HG03280 (cell line): Measurements from ENCODE around the gene PRSS27.
"Not testable (repeated sequence)": the region's sequence is repeated elsewhere in the genome, so short reads cannot be mapped to it uniquely, and the experiment has no call there.

Experiments used
- ATAC-seq: cut with Tn5 transposase; IDR thresholded peaks from one replicate; pipeline ENCODE4 v1.9.1; 2021; ENCODE audit warnings: mild to moderate bottlenecking, moderate library complexity; ENCODE audit not compliant: unreplicated experiment

PRSS27 gene

DNA sequence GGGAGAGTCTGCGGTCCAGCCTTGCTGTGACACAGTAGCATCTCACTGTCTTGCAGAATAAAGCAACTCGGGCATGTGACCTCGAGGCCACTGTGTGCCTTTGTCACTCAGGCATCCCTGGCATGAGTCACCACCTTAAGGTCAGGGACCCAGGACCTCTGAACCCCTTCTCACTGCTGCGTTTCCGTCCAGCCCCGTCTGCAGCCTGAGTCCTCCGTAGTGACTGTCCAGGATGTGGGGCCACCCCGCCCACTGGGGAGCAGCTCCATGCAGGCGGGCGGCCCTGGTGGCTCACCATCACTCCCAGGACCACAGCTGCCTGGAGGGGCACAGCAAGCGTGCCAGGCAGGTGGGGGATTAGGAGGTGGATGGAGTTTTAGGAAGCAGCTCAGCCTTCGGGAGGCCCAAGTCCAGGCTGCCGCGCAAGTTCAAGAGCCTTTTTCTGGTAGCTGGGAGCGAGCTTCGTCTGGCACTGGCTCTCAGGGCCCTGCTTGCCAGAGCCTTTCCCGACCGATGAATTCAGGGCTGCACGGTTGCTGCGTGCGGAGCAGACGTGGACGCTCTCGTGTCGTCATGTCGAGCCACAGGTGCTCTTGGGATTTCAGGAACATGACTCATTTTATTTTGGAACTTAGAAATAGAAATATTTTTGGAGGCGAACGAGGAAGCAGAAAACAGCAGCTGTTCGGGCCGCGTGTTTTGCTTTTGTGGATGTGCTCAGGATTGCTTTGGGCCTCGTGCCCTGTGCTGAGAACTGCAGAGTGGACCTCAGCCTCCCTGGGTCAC, 20.9 kb downstream of the PRSS27 start:
- no peak for ATAC-seq

DNA sequence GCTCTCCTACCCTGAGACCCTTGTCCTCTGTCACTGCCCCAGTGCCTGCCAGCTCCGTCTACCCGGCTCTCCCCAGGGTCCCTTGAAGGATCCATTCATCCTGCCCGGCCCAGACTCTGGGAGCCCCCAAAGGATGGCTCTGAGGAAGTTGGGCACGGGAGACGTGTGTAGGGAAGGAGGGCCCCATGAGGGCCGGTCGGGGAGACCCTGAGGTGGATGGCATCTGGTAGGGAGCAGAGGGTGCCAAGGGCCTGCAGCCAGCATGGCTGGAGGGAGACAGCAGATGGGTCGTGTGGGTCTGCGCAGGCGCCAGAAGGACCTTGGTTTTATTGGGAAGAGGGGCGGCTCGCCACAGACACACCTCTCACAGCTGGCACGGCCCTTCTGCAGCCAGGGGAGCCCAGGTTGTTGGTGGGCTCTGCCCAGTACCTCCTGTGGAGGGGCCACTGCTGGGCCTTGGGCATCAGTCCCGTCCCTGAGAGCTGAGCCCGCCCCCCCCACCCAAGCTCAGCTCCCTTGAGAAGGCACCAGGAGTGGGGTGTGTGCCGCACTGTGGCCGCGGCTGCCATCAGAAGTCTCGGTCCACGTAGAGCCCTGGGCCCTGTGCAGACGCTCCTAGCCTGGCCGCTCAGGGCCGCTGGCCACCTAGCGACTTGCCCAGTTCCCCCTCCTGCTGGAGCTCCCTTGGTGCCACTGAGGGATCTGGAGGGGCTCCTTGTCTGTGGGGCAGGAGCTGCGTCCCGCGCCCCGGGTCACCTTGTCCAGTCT, 21.7 kb downstream of the PRSS27 start:
- ATAC-seq, result no peak

DNA sequence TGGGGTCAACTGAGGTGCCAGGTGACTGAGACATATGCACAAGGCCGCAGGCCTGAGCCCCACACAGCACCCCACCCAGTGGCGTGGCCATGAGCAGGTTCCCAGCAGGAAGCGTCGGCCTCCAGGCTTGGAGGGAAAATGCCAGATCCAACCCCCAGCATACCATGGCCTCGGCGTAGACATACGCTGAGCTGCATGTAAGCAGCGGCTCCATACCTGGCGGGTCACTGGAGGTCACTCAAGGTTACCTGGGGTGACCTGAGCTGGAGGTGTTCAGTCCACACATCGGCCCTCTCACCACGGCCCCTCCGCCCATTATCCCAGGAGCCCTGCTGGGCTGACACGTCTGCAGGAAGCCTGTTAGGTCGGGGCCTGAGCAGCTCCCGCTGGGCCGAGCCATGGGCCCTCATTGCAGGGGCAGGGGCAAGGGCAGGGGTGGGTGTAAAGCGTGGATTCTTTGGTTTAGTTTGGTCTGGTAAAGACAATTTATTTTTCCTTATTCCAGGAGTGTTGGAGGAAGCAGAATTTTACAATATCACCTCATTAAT, 22.5 kb downstream of the PRSS27 start:
- ATAC-seq, result no peak

DNA sequence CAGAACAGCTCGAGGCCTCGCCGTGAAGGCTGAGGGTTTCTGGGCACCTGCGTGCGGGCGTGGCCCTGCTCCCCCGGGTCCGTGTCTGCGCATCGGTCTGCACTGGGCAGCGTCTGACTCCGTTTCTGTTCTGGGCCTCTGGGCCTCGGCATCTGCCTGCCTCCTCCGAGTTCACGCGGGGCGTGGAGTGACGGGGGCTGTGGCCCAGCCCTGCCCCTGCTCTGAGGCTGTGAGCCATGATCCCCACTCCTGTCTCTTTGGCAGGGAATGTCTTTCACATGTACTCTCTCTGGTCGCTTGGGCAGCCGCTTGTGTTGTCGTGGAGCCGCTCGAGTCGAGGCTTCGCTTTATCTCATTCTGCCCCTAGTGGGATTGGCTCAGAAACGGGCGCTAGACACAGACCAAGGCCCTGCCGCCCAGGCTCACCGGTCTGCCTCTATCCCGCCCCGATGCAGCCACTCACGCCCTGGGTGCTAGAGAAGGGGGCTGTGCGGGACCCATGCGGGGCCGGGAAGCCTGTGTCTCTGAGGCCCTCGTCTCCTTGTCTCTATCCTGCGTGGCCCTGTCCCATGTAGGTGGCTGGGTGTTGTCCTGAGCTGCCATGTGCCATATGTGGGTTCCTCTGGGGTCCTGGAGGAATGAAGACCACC, 23.3 kb downstream of the PRSS27 start:
- ATAC-seq, result not testable (repeated sequence)

DNA sequence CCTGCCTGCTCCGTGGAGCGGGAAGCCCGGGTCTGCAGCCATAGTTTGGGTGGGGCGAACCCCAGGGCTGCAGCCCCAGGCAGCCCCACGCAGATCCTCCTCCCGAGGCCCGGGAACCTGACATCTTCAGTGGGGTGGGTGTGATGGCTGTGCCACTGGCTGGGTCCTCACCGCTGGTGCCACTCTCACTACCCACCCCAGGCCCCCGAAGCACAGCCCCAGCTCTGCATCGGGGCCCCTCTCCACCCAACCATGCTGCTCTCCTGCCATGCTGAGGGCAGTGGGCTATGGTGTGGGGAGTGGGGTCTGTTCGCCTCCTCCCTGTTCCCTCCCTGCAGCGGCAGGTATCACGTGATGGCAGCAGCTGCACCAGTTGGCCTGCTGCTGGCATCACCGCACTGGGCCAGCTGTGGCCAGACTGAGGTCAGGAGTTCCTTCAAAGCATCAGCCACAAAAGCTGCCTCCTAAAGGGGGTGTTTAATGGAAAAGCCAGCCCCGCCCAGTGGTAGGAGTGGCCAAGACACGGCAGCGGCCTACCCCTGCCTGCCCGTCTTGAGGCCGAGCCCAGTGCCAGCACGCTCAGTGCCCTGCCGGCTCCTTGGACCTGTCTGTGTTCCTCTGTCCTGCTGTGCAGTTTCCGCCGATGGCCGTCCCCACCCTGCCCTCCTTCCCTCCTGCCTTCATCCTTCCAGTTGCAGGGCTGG, 26.9 kb downstream of the PRSS27 start:
- ATAC-seq, result no peak

DNA sequence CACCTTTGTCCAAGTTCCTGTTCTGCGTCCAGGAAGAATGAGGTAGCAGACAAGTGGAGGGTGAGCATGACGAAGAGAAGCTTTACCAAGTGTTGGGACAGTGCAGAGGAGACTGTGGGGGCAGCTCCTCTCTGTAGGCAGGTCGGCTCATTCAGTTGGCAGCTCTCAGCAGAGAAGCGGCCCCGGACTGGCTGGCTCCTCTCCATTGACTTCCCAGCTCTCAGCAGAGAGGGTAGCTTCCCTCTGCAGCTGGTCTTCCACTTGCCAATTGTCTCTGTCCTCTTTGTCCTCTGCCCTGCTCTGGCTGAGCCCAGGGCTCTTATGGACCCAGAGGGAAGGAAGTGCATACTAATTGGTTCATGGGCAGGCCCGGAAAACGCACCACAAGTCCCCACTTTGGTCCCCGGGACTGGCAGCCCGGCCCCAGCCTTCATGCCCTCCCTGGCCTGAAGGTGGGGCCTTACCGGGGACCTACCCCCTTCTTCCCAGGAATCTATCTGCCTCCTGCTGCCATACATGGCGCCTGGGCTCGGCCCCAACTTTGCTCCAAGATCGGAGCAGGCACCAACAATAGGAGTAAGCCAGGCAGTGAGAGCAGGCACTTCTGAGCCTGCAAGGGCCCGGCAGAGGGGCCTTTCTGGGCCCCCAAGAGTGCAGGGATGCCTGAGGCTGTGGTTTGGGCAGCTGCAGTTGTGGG, 27.6 kb downstream of the PRSS27 start:
- ATAC-seq, result no peak

DNA sequence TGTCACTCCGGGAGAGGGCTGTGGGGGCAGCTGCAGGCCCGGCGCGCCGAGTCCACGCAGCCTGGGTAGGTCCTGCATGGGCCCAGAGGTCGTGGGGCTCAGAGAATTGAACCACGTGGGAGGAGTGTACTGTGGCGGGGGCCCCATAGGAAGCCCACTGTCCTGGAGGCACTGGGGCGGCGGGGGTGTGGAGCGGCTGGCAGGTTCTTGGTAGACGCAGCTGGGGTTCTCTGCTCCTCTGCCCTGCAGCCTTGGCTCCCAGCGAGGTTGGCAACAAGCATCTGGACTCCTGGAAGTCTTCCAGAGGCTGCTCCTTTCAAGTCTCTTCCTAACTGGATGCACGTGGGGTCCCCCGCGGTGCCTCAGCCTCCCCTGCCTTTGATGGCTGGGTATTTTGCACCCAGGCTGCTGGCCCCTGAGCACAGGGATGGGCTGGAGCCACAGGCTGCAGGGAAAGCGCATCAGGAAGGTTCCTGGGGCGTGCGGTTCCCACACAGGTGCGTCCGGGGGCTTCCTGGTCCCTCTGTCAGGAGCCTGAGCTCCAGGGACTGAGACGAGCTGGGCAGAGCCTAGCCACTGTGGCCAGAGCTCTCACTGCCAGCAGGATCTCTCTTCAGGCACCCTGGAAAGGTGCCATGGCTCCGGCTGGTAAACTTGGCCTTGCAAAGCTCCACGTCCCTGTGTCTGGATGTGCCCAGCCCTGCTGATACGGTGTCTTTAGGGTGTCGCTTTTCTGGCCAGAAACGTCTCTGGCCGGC, 28.4 kb downstream of the PRSS27 start:
- ATAC-seq, result no peak

DNA sequence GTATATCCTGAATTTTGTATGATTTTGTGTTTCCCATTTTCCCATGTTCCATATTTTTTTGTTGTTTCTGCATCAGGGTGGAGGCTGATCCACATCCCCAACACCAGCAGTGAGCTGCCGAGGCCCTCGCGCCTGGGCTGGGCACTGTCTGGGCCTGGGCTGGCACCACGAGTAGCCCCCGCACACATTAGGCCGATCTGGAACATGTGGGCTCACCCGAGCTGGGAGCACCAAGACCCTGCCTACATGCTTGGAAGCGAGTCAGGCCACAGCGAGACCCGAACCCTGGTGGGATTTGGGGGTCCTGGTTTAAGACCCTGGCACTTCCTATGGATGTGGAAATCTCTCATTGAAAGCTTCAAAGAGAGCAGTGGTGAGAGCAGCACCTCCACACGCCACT, 29.2 kb downstream of the PRSS27 start:
- ATAC-seq, result no peak

DNA sequence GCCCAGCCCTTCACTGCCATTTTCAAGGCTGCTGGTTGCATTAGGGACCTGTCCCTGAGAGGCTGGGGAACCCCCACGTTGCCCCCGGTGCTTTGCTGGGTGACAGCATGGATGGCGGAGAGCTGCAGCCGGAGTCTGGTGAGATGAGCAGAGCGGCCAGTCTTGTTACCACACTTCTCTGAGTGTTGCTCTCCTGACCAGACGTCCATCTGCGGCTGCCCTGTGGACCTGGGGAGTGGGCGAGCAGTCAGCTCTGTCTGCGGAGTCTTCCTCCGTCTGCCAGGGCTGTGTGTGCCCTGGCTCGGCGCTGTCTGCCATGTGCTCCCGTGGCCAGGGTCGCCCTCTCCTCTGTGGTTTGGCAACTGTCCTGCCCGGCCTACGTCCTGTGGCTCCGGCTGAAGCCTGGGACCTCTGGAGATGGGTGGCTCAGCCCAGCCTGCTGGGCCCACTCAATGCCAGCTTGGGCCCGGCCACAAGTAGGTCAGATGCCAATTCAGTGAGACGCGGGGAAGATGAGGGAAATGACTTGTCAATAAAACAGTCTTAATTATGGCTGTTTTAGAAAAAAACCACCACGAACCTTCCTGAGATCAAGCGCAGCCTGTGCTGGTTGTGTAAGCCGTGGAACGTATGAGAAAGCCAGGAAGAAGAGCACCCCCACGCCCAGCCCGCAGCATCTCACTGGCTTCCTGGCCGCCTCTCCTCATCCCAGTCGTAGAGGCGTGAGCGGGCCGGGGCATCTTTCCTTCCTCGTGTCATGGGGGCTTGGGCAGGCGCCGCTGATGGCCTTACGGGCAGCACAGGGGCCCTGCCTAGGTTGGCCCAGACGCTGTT, 29.8 kb downstream of the PRSS27 start:
- no peak for ATAC-seq

DNA sequence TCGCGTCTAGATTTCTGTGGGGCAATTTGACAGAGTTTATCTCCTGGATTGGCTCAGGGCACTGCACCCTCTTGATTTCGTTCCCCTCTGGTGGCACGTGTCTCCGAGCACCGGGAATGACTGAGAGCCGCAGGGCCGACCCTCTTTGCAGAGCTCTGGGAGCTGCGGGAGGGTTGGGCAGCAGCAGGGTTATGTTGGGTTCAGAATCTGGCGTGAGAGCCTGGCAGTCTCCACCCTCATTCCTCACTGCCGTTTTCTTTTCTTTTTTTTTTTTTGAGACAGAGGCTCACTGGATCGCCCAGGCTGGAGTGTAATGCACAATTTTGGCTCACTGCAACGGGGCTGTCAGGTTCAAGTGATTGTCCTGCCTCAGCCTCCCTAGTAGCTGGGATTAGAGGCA, 30.6 kb downstream of the PRSS27 start:
- ATAC-seq, result not testable (repeated sequence)

DNA sequence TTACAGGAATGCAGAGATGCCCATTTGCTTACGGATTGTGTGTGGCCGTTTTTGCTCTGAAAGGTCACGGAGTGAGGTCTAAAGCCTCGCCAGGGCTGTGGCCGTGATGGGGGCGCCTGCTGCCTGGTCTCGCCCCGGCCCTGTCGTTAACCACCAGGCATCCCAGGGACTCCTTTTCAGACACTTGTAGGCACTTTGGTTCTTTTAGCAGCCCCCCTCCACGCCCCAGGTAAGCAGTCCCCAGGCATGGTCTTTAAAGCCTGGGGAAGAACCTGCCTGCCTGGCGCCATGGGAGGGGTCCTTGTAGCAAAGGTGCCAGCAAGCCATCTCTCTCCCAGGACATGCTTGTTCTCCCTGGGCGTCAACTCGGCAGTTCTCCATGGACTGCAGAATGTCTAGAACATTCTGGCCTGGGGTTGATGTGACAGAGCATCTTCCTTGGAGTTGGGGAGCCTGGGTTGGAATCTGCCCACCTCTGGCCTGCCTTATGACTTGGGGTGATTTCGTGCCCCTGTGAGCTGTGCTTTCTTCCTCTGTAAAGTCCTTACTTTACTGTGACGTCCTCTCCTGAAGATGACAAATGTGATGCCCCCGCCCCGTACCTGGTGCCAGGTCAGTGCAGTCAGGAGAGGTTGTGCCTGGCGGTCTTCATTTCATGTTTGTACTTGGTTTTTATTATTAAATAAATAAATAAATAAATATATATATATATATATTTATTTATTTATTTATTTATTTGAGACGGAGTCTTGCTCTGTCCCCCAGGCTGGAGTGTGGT, 32.3 kb downstream of the PRSS27 start:
- ATAC-seq, result no peak

DNA sequence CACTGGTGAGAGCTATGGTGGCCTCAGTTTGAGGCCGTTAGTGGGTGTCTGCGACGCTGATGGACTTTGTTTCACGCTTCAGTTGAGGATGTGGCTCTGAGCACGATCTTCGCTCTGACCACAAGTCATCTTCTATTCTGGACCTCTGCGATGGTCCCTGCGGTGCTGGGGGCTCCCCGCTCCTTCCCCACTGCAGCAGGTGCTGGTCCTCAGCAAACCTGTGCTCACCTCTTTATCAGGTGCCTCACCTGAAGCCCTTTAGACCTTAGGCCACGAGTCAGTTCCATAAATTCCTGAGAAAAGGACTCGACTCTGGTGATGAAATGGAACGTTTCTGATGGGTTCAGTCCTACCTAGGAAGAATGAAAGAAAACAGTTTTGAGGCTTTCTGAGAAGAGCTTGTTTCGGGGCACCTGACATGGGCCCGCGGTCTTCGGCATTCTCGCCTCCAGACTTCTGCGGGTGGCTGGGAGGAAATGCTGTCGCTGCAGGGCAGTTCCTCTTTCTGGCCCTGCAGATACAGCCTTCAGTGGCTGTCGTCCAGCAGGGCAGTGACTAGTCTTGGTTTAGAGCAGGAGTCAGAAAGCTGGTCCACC, 33.0 kb downstream of the PRSS27 start:
- ATAC-seq, result peak; percentile 49

DNA sequence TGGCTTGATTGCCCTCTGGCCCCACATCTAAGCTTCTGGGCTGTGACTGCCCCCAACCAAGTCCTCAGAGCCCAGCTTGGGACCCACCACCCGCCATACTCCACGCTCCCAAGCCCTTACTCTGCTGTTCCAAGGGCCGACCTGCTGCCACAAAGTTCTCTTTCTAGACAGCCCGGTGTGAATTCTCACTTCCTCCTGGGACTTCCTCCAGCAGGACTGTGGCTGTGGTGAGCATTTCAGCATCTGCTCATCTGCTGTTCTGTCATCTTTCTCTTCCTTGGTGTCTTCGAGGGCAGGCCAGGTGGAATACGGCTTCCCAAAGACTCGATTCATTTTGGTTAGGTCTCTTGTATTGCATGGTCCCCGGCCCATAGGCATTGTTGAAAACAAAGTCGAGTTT, 33.9 kb downstream of the PRSS27 start:
- not testable (repeated sequence) for ATAC-seq

DNA sequence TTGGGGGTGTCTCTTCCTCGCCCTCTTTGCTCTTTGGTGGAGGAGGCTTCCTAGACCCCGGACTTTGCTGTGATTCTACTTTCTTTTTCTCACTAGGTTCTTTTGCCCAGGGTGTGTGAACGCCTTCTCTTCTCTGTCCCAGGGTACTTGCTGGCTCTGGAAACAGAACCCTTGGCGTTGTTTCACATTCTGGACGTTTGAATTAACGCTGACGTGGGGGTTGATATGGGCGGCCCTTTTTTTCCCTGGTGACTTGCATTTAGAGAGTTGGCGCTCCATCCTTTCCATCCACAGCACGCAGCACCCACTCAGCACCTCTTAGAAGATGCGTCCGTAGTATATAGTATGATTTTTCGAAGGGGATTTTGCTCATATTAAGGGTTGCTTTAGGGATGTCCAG, 37.0 kb downstream of the PRSS27 start:
- ATAC-seq, result not testable (repeated sequence)

DNA sequence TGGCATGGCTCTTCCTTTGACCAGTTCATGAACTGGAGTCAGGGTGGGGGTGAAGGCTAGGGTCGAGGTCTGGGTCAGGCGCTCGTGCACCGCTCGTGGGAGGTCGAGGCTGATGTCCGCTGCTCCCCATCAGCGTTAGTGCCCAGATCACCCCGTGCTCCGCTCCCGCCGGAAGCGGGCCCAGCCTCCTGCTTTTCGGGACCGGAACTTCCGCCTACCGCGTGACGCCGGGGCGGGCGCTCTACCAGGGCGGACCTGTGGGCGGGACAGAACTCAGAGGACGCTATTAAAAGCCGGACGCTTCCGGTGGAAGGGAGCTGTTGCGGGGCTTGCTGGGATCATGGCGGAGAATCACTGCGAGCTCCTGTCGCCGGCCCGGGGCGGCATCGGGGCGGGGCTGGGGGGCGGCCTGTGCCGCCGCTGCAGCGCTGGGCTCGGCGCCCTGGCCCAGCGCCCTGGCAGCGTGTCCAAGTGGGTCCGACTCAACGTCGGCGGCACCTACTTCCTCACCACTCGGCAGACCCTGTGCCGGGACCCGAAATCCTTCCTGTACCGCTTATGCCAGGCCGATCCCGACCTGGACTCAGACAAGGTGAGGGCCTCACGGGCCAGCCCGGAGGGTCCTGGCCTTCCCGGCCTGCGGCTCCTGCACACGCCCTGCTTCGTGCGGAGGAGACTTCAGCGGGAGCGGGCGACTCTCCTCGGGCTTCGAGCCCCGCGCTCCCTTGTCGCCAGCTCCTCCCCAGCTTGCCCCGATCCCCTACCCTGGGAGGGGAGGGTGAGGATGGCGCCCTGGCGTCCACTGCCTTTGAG, 37.6 kb downstream of the PRSS27 start, which contains the start of gene KCTD5:
KCTD5 (plus strand) TSS at position 315 of the 813 bp plus-strand sequence; CDS start at position 341, 26 bp downstream.
- ATAC-seq, result peak; percentile 79

DNA sequence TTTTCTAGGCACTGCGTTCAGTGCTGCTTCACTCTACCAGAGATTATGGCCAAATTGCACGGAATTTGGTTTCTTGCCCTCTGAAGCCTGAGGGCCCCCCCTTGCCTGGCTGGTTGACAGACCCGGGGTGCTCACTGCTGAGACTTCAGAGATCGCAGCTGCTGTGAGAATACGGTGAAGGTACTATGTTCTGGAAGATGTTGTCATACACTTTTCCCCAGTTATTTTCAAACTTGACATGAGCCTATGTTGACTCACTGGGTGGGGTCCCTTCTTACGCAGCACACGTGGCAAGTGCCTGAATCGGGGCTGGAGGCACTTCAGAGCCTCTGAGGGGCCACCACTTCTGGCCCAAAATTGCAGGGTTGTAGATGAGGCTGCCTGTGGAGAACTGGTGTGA, 39.7 kb downstream of the PRSS27 start:
- not testable (repeated sequence) for ATAC-seq
